Epidermal melanocyte (primary cell): ENCODE measurements around the gene SIM2.

Source experiments
- DNase-seq: peaks from one replicate; pipeline ENCODE4 v3.0.0; 2011; ENCODE audit warnings: low spot score; ENCODE audit not compliant: insufficient read length

The SIM2 gene

DNA sequence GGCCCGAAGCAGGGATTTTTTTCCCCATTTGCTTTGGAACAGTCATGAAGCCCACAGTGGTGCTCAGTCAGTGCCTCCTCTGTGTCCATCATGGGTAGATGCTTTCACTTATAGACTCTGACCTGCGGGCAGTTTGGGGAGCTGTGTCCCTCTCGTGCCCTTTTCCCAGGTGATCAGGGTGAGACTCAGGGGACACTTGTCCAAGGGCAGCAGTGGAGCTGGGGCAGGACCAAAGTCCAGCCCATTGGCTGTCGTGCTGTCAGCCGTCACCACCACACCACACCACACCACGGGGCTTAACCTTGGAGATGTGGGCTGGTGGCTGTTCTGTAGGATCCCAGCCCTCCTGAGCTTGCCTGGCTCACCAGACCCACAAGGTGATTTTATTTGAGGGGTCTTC is 34.9 kb downstream of the SIM2 start:
- no peak for DNase-seq

DNA sequence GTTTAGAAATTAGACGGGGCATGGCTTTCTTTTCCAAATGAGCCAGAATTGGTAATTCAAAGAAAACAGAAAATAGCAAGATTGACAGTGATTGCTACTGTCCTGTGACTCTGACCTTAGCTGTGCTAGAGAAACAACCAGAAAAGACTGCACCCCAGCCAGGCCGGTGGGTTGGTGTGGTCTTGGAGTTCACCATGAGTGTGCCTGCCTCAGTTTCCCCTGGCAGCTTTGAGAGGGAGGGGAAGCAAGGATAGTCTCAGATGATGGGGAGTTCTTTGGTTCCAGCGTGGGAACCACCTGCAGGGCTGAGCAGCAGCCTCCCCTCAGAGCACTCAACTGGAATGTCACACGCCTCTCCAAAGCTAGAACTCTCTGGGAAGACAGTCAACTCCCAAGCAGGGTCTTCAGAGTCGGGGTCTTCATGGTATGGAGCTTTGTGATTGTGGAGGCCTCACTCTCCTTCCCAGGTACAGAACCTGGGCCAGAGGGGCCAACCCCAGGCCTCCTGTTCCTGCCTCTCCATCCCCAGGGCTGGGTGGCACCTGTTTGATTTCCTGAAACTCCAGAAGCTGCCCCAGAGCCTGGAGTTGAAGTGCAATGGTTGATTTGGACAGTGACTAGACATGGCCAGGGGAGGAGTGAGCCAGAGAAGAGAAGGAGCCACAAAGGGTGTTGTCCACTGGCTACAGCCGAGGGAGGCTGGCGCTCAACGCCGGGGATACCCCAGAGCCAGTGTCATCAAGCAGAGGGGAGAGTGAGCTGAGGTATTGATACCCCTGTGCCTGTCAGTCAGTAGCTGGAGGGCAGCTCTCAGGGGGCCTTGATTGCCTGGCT is 35.7 kb downstream of the SIM2 start:
- DNase-seq, result no peak

DNA sequence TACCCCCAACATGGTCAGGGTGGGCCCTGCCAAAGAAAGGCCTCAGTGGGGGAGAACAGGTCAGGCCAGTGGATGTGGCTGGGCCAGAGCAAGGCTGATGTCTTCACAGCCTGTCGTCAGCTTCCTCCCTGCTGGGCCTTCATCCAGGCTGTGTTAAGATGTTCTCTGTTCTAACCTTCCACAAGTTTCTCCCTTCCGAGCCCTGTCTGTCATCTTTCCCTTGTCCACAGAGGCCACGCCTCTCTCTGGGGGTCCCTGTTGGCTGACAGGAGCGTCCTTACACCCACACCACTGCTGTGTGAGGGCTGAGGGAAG is 36.2 kb downstream of the SIM2 start:
- DNase-seq, result no peak

DNA sequence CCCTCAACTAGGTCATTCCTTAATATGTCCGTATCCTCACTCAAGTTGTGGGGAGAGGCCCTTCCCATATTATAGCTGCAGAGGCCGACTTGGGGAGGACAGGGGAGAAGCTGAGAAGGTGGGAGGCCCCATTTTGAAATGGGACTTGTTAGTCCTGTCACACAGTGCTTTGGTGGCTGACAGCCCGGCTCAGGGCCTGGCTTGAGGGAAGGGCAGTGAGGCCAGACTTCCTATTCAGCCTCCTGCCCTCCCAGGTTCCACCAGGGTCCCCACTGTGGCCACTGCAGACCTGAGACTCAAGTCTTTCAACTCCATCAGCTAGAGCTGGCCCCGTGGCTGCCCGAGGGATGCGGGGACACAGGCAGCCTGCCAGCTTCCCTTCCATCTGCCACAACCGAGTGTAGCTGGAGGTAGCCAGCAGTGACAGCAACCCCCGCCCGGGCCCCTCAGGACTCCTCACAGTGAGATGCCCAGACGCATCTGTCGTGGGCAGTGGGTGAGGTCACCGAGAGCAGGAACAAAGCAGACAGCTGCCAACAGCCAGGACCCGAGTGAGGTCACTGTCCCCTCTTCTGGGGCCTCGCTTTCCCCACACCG is 36.9 kb downstream of the SIM2 start:
- no peak for DNase-seq

DNA sequence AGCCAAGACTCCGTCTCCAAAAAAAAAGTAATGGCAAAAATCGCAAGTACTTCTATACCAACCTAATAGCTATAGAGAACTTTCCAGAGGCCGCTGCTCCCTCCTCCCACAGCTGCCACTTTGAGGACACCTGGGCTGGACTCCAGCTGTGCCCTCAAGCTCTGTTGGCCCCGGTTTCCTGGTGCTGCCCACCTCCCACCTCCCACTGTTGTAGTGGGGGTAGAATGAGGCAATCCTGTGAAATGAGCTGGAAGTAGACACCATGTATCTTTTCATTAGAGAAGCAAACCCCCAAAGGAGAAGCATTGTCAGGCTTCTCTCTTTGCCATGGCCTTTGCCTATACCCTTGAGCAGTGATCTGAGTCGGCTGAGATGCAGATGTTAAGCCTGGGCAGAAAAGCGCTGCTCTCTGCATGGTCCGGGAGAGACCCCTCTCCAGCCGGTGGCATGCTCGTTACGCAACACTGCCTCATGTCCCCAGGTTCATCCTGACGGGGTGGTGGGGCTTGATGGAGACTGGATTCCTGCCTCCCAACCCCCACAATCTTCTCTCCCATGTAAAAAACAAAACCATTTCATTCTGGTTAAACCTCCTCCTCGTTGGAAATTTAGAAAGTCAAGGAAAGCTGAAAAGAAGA is 39.7 kb downstream of the SIM2 start:
- DNase-seq, result no peak

DNA sequence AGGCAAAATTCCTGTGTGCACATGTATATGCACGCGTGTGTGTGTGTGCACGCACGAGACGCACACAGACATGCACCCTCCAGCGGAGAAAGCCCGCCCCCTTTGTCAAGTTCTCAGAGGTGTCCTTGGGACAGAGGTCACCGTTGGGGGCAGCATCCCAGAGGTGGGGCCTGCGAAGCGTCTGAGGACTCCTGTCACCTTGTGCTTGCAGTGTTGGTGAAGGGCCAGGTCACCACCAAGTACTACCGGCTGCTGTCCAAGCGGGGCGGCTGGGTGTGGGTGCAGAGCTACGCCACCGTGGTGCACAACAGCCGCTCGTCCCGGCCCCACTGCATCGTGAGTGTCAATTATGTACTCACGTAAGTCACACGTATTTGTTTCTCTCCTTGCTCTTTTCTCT is 42.6 kb downstream of the SIM2 start:
- DNase-seq, result no peak

DNA sequence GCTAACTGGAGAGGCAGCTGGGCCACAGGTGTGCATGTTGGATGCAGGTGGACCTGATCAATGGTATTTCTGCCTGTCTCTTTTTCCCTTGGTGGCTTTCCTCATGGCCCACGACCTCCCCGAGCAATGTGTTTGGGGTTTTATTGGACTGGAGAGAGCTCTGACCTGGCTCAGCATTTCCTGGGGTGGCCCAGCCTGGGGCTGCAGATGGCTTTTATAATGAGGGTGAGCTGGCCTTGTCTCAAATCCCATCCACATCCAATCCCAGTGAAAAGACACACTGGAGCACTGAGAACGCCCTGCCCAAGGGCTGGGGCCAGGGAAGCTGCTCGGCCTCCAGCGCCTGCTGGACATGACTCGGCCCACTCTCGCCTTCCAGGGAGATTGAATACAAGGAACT is 44.1 kb downstream of the SIM2 start:
- no peak for DNase-seq

DNA sequence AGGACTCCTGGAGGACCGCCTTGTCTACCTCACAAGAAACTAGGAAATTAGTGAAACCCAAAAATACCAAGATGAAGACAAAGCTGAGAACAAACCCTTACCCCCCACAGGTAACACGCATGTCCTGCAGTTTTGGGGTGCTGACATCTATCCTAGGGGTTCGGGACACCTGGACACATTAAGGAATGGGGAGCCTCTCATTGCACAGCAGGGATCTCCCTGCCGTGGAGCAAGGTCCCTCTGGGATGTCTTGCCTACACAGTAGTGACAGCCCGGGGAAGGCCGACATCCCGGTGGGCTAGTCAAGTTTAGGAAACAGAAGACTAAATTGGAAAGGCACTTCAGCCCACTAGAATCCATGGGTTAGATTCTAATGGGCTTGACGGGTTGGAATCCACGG is 44.5 kb downstream of the SIM2 start:
- DNase-seq, result no peak

DNA sequence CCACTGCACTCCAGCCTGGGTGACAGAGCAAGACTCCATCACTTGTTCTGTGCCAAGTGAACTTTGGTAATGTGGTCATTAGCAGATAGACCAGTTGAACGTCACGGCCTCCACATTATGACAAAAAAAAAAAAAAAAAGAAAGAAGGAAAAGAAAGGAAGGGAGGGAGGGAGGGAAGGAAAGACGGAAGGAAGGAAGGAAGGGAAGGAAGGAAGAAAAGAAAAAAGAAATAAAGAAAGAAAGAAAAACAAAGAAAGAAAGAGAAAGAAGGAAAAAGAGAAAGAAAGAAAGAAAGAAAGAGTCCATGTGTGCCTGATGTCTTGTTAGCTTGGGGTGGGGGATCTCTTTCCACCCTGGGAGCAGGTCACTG is 45.3 kb downstream of the SIM2 start:
- no peak for DNase-seq

DNA sequence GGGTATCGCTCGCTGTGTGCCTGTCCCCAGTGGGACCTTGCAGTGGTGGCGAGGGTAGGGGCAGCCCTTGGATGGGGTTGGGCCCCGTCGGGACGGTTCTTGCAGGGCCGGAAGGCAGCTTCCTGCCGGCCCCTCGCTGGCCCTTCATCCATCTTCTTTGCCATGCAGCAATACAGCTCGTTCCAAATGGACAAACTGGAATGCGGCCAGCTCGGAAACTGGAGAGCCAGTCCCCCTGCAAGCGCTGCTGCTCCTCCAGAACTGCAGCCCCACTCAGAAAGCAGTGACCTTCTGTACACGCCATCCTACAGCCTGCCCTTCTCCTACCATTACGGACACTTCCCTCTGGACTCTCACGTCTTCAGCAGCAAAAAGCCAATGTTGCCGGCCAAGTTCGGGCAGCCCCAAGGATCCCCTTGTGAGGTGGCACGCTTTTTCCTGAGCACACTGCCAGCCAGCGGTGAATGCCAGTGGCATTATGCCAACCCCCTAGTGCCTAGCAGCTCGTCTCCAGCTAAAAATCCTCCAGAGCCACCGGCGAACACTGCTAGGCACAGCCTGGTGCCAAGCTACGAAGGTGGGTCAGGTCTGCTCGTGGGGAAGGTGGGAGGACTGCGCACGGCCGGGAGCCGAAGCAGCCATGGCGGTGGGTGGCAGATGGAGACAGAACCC is 45.8 kb downstream of the SIM2 start:
- no peak for DNase-seq

DNA sequence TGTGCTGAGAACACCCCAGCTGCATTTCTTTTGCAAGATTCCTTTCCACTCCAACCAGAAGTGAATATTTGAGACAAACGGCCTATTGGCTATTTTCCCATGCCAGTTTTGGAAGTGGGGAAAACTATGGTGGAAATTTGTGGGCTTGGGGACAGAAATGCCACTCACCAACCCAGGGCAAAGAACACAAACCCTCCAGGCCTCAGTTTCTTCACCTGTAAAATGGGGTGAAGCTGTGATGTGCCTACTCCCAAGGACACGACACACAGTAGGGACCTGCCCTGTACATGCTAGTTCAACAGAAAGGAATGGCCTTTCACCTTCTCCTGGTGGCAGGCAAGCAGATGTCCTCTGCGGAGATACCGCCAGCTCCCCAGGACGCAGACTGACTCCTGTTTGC is 46.5 kb downstream of the SIM2 start:
- no peak for DNase-seq

DNA sequence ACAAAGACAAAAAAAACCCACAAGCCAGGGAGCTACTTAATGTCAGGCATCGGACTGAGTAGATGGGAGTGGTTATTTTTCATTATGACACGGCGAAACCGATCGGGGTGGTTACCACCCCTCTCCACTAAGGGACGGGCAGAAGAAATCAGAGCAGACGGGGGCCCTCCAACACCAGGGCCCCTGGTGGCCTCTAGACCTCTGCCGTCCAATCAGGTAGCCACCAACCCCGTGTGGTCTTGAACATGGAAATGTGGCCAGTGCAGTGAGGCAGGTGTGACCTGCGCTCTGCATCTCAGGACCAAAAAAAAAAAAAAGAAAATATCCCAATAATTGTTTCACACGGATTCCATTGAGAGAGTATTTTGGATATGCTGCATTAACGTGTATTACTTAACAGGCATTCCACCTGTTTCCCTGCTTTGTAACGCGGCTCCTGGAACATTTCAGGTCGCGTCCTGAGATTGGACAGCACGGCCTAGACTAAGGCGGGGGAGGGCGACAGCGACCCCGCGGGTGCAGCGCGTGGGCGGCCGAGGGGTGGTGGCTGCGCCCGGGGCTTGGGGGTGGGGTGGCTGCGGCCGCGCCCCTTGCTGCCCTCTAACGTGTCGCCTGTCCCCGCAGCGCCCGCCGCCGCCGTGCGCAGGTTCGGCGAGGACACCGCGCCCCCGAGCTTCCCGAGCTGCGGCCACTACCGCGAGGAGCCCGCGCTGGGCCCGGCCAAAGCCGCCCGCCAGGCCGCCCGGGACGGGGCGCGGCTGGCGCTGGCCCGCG is 48.3 kb downstream of the SIM2 start:
- DNase-seq, result no peak

DNA sequence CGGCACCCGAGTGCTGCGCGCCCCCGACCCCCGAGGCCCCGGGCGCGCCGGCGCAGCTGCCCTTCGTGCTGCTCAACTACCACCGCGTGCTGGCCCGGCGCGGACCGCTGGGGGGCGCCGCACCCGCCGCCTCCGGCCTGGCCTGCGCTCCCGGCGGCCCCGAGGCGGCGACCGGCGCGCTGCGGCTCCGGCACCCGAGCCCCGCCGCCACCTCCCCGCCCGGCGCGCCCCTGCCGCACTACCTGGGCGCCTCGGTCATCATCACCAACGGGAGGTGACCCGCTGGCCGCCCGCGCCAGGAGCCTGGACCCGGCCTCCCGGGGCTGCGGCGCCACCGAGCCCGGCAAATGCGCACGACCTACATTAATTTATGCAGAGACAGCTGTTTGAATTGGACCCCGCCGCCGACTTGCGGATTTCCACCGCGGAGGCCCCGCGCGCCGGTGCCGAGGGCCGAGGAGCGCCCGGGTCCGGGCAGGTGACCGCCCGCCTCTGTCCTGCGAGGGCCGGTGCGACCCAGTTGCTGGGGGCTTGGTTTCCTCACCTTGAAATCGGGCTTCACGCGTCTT is 49.0 kb downstream of the SIM2 start:
- no peak for DNase-seq

DNA sequence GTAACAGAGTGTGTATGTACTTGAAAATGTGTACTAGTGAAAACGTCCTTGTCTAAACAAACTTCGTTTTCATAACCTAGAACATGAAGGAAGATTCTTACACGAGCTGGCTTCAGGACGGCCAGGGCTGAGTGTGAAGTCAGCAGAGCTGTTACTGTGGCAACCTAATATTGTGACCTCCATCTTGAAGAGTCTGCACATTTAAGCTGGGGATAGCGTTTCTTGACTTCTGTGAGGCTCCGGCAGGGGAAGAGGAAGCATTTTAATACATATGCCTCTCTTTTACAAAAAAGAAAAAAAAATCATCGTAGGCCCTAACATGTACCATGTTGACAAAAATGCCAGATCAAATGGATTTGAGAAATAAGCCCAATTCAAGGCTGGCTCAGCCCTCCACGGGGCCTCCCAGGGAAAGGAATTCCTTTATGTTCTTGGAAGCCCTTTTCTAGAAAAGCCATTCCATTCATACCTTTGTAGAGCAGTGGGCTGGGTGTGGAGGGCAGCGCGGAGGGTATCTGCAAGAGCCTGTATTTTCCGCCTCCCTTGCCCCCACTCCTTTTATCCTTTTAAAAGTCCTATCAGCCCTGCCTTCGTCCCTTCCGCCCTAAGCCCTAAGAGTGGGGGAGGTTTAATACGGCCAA is 51.1 kb downstream of the SIM2 start:
- no peak for DNase-seq

DNA sequence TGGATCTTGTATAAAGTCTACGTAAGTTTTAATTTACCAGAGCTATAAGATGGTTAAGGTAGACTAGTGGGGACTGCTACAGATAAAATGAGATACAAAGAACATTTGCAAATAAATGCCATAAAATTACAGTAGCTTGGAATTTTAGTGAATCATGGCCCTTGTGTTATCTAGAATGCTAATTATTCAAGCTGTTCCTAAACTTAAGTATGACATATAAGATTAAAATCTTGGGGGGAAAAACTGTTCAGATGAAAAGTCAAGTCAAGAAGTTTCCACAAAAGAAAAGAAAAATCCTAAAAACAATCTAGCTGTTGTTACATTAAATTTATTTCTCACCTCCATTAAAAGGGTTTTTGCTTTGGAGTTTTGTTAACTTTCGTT is 51.7 kb downstream of the SIM2 start:
- DNase-seq, result no peak

DNA sequence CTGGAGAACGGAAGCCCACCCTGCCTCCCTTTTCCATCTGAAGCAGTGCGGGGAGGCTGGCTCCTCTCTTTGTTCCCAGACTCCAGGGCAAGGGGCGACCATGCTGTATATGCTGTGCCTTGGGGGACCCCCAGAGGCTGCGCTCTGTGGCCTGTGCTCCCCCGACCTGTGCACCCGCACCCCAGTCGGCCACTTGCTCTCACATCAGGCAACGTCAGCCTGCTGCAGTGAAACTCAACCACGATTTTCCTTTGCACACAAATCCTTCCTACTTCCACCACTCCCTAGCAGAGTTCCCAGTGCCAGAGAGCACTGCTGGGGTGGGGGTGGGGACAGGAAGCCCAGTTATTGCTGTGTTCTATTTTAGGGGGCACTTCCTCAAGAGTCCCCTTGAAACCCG is 52.5 kb downstream of the SIM2 start:
- no peak for DNase-seq

DNA sequence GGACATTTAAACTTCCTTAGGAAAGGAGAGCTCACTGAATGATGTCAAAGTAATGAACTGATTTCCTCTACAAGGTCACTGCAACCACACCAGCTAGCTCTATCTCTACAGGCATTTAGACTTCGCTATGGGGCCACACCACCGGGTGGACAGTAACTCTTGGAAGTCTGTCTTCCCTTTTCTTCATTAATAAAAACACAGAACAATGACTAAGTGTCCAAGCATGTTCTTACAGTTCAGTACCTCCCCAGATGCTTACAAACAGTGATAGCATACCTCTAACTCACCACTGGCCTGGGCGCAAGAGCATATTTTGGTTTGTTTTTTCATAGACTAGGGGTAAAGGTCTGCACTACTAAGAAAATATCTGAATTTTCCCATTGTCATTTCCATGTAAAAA is 54.6 kb downstream of the SIM2 start:
- no peak for DNase-seq

DNA sequence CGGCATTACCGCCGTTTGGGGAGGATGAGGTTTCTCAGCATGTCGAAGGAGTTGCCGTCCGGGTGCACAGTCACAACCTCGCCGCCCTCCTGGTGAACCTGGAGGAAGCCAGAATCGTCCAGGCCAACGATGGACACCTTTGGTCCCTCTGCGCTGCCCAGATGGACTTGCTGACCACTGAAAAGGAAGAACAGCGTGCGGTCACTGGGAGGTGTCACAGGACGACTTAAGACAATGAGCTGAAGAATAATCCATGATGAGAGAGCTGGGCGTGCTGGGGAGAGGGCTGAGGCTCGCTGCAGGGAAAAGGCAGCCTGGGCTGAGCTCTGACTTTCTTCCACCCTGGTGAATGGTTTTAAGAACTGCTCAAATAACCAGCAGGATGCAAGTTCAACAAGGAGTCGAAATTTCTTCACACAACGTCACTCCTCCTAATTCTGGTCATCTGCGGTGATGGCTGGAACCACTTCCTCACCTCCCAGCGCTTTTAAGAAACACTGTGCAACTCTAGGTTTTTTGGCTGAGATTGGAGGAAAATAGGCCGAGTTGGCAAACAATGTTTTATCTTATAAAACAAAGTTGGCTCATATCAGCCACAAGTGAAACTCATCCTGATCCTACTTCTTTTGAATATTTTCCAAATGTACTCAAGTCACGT is 55.5 kb downstream of the SIM2 start:
- DNase-seq, result no peak

DNA sequence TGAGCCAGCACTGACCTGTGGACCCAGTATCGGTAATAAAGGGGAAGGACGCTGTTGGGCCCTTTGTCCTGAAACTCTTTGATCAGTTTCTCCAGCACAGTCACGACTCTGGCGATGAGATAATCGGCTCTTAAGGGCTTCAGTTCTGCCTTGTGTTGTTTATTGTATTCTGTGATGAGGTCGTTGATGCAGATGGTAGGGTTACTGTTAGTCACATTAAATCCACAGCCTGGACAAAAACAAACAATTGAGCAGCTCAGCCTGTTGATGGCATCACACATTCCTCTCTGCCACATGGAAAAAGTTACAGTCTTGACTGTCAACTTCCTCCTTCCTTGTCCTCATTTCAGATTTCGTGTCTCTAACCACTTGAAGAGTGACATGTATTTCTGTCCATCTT is 57.6 kb downstream of the SIM2 start:
- no peak for DNase-seq

DNA sequence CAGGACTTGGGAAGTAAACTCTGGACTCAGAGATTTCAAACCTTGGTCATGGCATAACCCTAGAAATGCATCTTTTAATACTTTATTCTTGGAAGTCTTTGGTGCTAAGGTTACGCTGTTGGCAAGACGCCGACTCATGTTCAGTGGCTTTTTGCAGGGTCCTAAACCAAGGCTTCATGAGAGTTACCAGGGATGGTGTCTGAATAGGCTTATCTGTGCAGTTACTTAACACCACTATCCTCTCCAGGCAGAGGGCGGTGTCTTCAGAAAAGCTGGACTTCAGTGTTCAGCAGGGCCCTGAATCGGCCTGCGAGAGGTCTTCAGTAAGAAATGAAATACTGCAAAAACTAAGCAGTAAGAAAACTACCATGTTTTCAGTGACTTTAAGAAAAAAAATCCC is 58.3 kb downstream of the SIM2 start:
- no peak for DNase-seq
